ENCODE results near the gene CDHR5. TPM values are rescaled to one million over a fixed set of nuclear protein-coding genes. Genes with fewer than 3 reads are reported as not detected.

Gene CDHR5
- total RNA-seq, 1 donor from 2014 or later, result not detected

GRCh38 chr11:597166-597725 is 27.5 kb downstream of the CDHR5 start:
- no peak overlapping the region for H3K4me3 Mint-ChIP-seq (ENCODE audit: unreplicated experiment)
- no peak overlapping the region for H3K27ac Mint-ChIP-seq (ENCODE audit: unreplicated experiment)
- no peak for TF ChIP-seq CTCF (IDR thresholded peaks at IDR 0.05)
- H3K27me3 Mint-ChIP-seq (ENCODE audit: unreplicated experiment), result no peaks in the 10 kb centered on the region
- no peaks in the 10 kb centered on the region for H3K4me1 Mint-ChIP-seq (ENCODE audit: unreplicated experiment)
- H3K36me3 Mint-ChIP-seq (ENCODE audit: unreplicated experiment), result peaks cover 42% of the 10 kb centered on the region
- DNase-seq (ENCODE audit: extremely low spot score, unreplicated experiment), result no peak
- no peaks in the 10 kb centered on the region for H3K9me3 Mint-ChIP-seq (ENCODE audit: unreplicated experiment)

- no peak for TF ChIP-seq CTCF (IDR thresholded peaks at IDR 0.05)
- no peak overlapping the region for H3K27ac Mint-ChIP-seq (ENCODE audit: unreplicated experiment)
- no peaks in the 10 kb centered on the region for H3K9me3 Mint-ChIP-seq (ENCODE audit: unreplicated experiment)
- no peak overlapping the region for H3K4me3 Mint-ChIP-seq (ENCODE audit: unreplicated experiment)
- DNase-seq (ENCODE audit: extremely low spot score, unreplicated experiment), result no peak
- peaks cover 38% of the 10 kb centered on the region for H3K36me3 Mint-ChIP-seq (ENCODE audit: unreplicated experiment)
- no peaks in the 10 kb centered on the region for H3K4me1 Mint-ChIP-seq (ENCODE audit: unreplicated experiment)
- H3K27me3 Mint-ChIP-seq (ENCODE audit: unreplicated experiment), result no peaks in the 10 kb centered on the region
Measured at GRCh38 chr11:596374-596773, 28.4 kb downstream of the CDHR5 start.

- no peak for DNase-seq (ENCODE audit: extremely low spot score, unreplicated experiment)
- no peaks in the 10 kb centered on the region for H3K9me3 Mint-ChIP-seq (ENCODE audit: unreplicated experiment)
- no peak overlapping the region for H3K4me3 Mint-ChIP-seq (ENCODE audit: unreplicated experiment)
- H3K27ac Mint-ChIP-seq (ENCODE audit: unreplicated experiment), result no peak overlapping the region
- no peaks in the 10 kb centered on the region for H3K4me1 Mint-ChIP-seq (ENCODE audit: unreplicated experiment)
- TF ChIP-seq CTCF (IDR thresholded peaks at IDR 0.05), result no peak
- peaks cover 43% of the 10 kb centered on the region for H3K36me3 Mint-ChIP-seq (ENCODE audit: unreplicated experiment)
- H3K27me3 Mint-ChIP-seq (ENCODE audit: unreplicated experiment), result no peaks in the 10 kb centered on the region
Measured at GRCh38 chr11:595400-595799, 29.4 kb downstream of the CDHR5 start.

GRCh38 chr11:593347-593746 is 31.4 kb downstream of the CDHR5 start:
- Mint-ChIP-seq H3K27ac (ENCODE audit: unreplicated experiment) (no peak overlapping the region), H3K4me1 (ENCODE audit: unreplicated experiment) (no peaks in the 10 kb centered on the region), H3K9me3 (ENCODE audit: unreplicated experiment) (no peaks in the 10 kb centered on the region), H3K4me3 (ENCODE audit: unreplicated experiment) (no peak overlapping the region), H3K36me3 (ENCODE audit: unreplicated experiment) (peaks cover 43% of the 10 kb centered on the region), H3K27me3 (ENCODE audit: unreplicated experiment) (no peaks in the 10 kb centered on the region)
- TF ChIP-seq CTCF (IDR thresholded peaks at IDR 0.05), result no peak
- DNase-seq (ENCODE audit: extremely low spot score, unreplicated experiment), result no peak

GRCh38 chr11:592918-593317 is 31.8 kb downstream of the CDHR5 start:
- Mint-ChIP-seq H3K27ac (ENCODE audit: unreplicated experiment) (no peak overlapping the region), H3K4me1 (ENCODE audit: unreplicated experiment) (peaks cover 2% of the 10 kb centered on the region), H3K27me3 (ENCODE audit: unreplicated experiment) (no peaks in the 10 kb centered on the region), H3K36me3 (ENCODE audit: unreplicated experiment) (peaks cover 43% of the 10 kb centered on the region), H3K9me3 (ENCODE audit: unreplicated experiment) (no peaks in the 10 kb centered on the region), H3K4me3 (ENCODE audit: unreplicated experiment) (no peak overlapping the region)
- DNase-seq (ENCODE audit: extremely low spot score, unreplicated experiment), result no peak
- no peak for TF ChIP-seq CTCF (IDR thresholded peaks at IDR 0.05)

Measured in osteocyte (in vitro differentiated cells).